ENCODE data around the gene FAM25A. TPM values are rescaled to one million over a fixed set of nuclear protein-coding genes. Genes with fewer than 3 reads are reported as not detected.
A peak's percentile ranks its signal among the peaks of the same experiment; 100 is the strongest.
"Not testable (repeated sequence)": the region's sequence is repeated elsewhere in the genome, so short reads cannot be mapped to it uniquely, and the experiment has no call there.

The FAM25A gene
- total RNA-seq, 1 donor from 2014 or later, result not detected

DNA sequence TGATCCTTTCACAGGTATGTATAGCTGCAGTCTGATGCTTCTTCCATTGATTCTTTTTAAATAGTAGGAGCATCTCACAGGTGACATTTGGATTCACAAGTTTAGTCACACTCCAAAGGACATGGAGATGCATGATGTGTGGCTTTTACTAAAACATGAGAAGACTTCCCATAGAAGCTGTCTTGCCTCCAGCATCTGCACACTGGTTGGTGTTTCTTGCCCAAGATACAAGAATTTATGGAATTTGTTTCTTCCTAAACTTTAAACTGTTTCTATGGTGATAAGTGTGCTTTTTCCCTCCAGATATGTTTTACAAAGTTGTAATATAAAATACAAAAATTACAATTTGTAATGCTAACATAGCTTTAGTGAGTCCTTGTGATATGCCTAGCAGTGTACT, 27.6 kb upstream of the FAM25A start:
- no peak overlapping the region for H3K27ac ChIP-seq
- no peaks in the 10 kb centered on the region for H3K4me1 ChIP-seq
- H3K4me3 ChIP-seq, result no peak overlapping the region
- H3K36me3 ChIP-seq, result peaks cover 8% of the 10 kb centered on the region
- DNase-seq, result no peak
- TF ChIP-seq, protein P1, sequence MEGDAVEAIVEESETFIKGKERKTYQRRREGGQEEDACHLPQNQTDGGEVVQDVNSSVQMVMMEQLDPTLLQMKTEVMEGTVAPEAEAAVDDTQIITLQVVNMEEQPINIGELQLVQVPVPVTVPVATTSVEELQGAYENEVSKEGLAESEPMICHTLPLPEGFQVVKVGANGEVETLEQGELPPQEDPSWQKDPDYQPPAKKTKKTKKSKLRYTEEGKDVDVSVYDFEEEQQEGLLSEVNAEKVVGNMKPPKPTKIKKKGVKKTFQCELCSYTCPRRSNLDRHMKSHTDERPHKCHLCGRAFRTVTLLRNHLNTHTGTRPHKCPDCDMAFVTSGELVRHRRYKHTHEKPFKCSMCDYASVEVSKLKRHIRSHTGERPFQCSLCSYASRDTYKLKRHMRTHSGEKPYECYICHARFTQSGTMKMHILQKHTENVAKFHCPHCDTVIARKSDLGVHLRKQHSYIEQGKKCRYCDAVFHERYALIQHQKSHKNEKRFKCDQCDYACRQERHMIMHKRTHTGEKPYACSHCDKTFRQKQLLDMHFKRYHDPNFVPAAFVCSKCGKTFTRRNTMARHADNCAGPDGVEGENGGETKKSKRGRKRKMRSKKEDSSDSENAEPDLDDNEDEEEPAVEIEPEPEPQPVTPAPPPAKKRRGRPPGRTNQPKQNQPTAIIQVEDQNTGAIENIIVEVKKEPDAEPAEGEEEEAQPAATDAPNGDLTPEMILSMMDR (IDR thresholded peaks at IDR 0.05), result no peak
- H3K27me3 ChIP-seq, result no peaks in the 10 kb centered on the region
- intact Hi-C loops (cut with DNase I), result no loop called here
- no peaks in the 10 kb centered on the region for H3K9me3 ChIP-seq
- ATAC-seq, result no peak

DNA sequence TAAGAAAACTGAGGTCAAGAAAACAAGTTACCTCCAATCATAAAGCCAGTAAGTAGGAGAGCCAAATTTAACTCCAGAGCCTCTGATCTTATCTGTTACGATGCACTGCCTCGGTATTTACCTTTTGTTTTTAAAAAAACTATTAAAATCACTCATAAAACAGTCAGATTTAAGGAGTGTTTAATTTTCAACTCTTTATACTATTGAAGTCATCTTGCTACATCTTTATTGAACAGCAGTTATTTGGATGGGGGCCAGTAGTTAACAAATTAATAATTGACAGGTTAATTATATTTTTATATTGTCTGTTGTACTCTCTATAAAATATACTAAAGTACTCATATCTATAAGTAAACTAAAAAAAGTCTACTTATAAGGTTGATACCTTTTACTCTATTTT, 27.2 kb upstream of the FAM25A start:
- Histone ChIP-seq H3K27ac (no peak overlapping the region), H3K4me3 (no peak overlapping the region), H3K9me3 (no peaks in the 10 kb centered on the region), H3K4me1 (no peaks in the 10 kb centered on the region), H3K36me3 (peaks cover 8% of the 10 kb centered on the region), H3K27me3 (no peaks in the 10 kb centered on the region)
- intact Hi-C loops (cut with DNase I), result no loop called here
- DNase-seq (no peak), ATAC-seq (no peak)
- TF ChIP-seq, protein P1 (IDR thresholded peaks at IDR 0.05), result no peak

- H3K27ac ChIP-seq, result peak overlapping the region; percentile 30
- intact Hi-C loops (cut with DNase I), result not testable (repeated sequence)
Observed at GRCh38 chr10:86999802-87000403, 20.2 kb upstream of the FAM25A start.

DNA sequence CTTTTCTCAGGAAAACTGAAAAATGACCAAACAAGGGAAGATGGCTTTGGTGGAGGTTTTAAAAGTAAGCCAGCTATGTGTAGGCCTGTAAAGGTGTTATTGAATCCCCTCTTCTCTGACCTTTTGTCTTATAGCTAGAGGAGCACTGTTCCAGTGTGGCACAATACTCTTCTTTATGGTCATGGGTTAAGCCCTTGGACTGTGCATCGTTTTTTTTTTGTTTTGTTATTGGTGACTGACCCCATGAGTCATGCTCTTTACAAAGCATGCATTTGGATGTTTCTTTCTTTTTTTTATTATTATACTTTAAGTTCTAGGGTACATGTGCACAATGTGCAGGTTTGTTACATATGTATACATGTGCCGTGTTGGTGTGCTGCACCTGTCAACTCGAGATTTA, 19.6 kb upstream of the FAM25A start:
- H3K36me3 ChIP-seq, result no peaks in the 10 kb centered on the region

More at GRCh38 chr10:86999802-87000403, 20.2 kb upstream of the FAM25A start:
- not testable (repeated sequence) for H3K27me3 ChIP-seq, DNase-seq, H3K4me3 ChIP-seq, H3K36me3 ChIP-seq, H3K9me3 ChIP-seq, H3K4me1 ChIP-seq
- peak; percentile 83 for ATAC-seq

GRCh38 chr10:87007124-87007523, 13.0 kb upstream of the FAM25A start:
- DNase-seq; ATAC-seq; H3K9me3 ChIP-seq; H3K4me1 ChIP-seq; H3K27ac ChIP-seq; H3K36me3 ChIP-seq; intact Hi-C loops (cut with DNase I); H3K4me3 ChIP-seq; H3K27me3 ChIP-seq: not testable (repeated sequence)

More for the DNA sequence above, 19.6 kb upstream of the FAM25A start:
- intact Hi-C loops (cut with DNase I), result no loop called here
- H3K4me1 ChIP-seq, result no peaks in the 10 kb centered on the region
- TF ChIP-seq, protein P1 (IDR thresholded peaks at IDR 0.05), result no peak
- H3K4me3 ChIP-seq, result no peak overlapping the region
- H3K9me3 ChIP-seq, result no peaks in the 10 kb centered on the region
- H3K27ac ChIP-seq, result peak overlapping the region; percentile 30
- no peaks in the 10 kb centered on the region for H3K27me3 ChIP-seq
- ATAC-seq (peak; percentile 46), DNase-seq (no peak)

- H3K9me3 ChIP-seq; H3K4me1 ChIP-seq; H3K4me3 ChIP-seq; intact Hi-C loops (cut with DNase I); DNase-seq; H3K36me3 ChIP-seq; H3K27ac ChIP-seq; H3K27me3 ChIP-seq; ATAC-seq: not testable (repeated sequence)
Observed at GRCh38 chr10:87007674-87008073, 12.4 kb upstream of the FAM25A start.

DNA sequence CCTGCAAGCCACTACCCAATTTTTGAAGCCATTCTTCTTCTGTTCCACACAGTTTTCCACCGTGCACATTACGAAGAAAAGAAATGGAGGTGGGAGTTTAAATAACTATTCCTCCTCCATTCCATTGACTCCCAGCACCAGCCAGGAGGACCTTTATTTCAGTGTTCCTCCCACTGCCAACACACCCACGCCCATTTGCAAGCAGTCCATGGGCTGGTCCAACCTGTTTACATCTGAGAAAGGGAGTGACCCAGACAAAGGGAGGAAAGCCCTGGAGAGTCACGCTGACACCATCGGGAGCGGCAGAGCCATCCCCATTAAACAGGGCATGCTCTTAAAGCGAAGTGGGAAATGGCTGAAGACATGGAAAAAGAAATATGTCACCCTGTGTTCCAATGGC, 11.8 kb upstream of the FAM25A start:
- DNase-seq; H3K9me3 ChIP-seq; ATAC-seq; H3K27me3 ChIP-seq; H3K4me3 ChIP-seq; H3K36me3 ChIP-seq; H3K4me1 ChIP-seq; intact Hi-C loops (cut with DNase I); H3K27ac ChIP-seq: not testable (repeated sequence)

DNA sequence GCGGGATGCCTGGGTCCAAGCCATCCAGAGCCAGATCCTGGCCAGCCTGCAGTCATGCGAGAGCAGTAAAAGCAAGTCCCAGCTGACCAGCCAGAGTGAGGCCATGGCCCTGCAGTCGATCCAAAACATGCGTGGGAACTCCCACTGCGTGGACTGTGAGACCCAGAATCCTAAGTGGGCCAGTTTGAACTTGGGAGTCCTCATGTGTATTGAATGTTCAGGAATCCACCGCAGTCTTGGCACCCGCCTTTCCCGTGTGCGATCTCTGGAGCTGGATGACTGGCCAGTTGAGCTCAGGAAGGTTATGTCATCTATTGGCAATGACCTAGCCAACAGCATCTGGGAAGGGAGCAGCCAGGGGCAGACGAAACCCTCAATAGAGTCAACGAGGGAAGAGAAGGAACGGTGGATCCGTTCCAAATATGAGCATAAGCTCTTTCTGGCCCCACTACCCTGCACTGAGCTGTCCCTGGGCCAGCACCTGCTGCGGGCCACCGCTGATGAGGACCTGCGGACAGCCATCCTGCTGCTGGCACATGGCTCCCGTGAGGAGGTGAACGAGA, 10.9 kb upstream of the FAM25A start:
- ATAC-seq; DNase-seq; intact Hi-C loops (cut with DNase I): not testable (repeated sequence)

GRCh38 chr10:87013528-87013927, 6.6 kb upstream of the FAM25A start:
- H3K27ac ChIP-seq; DNase-seq; H3K27me3 ChIP-seq; H3K4me3 ChIP-seq; intact Hi-C loops (cut with DNase I); H3K9me3 ChIP-seq; ATAC-seq; H3K36me3 ChIP-seq; H3K4me1 ChIP-seq: not testable (repeated sequence)

More for the DNA sequence above, 10.9 kb upstream of the FAM25A start:
- not testable (repeated sequence) for H3K9me3 ChIP-seq, H3K27me3 ChIP-seq, H3K36me3 ChIP-seq, H3K4me1 ChIP-seq, H3K4me3 ChIP-seq, H3K27ac ChIP-seq

DNA sequence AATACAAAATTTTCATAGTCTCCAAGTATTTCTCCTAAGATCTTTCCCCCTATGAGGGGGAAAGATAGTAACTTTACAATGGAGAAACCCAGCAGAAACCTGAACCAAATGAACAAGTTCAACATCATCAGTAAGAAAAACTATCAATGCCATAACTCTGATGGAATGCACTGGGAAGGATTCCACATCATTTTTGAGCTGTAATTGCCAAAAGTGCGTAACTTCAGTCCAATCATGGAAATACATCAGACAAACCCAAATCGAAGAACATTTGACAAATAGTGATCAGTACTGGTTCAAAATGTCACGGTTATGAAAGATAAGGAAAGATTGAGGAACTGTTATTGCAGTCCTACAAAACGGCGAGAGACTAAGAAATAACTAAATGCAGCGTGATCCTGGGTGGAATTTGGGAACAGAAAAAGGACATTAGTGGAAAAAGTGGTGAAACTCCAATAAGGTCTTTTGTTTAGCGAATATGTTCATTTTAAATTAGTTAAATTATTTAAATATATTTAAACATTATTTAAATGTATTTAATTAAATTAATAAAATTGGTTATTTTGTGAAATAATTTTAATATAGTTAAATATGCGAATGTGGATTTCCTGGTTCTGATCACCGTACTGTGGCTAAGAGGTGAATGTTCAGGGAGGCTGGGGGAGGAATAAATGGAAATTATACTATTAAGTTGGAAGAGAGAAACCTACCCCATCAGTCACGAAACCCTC, 4.9 kb upstream of the FAM25A start:
- H3K27ac ChIP-seq; H3K9me3 ChIP-seq; DNase-seq; H3K36me3 ChIP-seq; H3K4me3 ChIP-seq; intact Hi-C loops (cut with DNase I); H3K4me1 ChIP-seq; ATAC-seq; H3K27me3 ChIP-seq: not testable (repeated sequence)

- H3K27me3 ChIP-seq; intact Hi-C loops (cut with DNase I); ATAC-seq: not testable (repeated sequence)
Observed at GRCh38 chr10:87018127-87018526, 2.0 kb upstream of the FAM25A start.

More at GRCh38 chr10:87018127-87018526, 2.0 kb upstream of the FAM25A start:
- H3K4me1 ChIP-seq, DNase-seq, H3K27ac ChIP-seq, H3K4me3 ChIP-seq, H3K9me3 ChIP-seq, H3K36me3 ChIP-seq: not testable (repeated sequence)

Measured in upper lobe of right lung (tissue), 1 donor.